ENCODE results near the gene BCAS3.

The BCAS3 gene

GRCh38 chr17:61412143-61412859 lies 734.6 kb downstream of the BCAS3 start:
- H3K27me3 Mint-ChIP-seq = peaks cover 50% of the 10 kb centered on the region
- peaks cover 46% of the 10 kb centered on the region for H3K4me1 Mint-ChIP-seq
- peak overlapping the region; percentile 79 for H3K4me3 Mint-ChIP-seq
- no peak overlapping the region for H3K27ac Mint-ChIP-seq
- H3K36me3 Mint-ChIP-seq = no peaks in the 10 kb centered on the region
- peak; percentile 74 for ATAC-seq
- H3K9me3 Mint-ChIP-seq = no peaks in the 10 kb centered on the region

- H3K4me1 Mint-ChIP-seq = peaks cover 41% of the 10 kb centered on the region
Measured at GRCh38 chr17:61412860-61413660, 735.4 kb downstream of the BCAS3 start.

GRCh38 chr17:61413661-61414126 lies 736.0 kb downstream of the BCAS3 start:
- Mint-ChIP-seq H3K4me1 (peaks cover 35% of the 10 kb centered on the region), H3K27me3 (peaks cover 37% of the 10 kb centered on the region), H3K9me3 (no peaks in the 10 kb centered on the region), H3K36me3 (no peaks in the 10 kb centered on the region), H3K27ac (no peak overlapping the region), H3K4me3 (peak overlapping the region; percentile 61)
- no peak for ATAC-seq

More at GRCh38 chr17:61412860-61413660, 735.4 kb downstream of the BCAS3 start:
- H3K36me3 Mint-ChIP-seq = no peaks in the 10 kb centered on the region
- H3K27me3 Mint-ChIP-seq = peaks cover 43% of the 10 kb centered on the region
- H3K4me3 Mint-ChIP-seq = peak overlapping the region; percentile 61
- peak; percentile 7 for ATAC-seq
- H3K9me3 Mint-ChIP-seq = no peaks in the 10 kb centered on the region
- no peak overlapping the region for H3K27ac Mint-ChIP-seq

- Mint-ChIP-seq H3K4me1 (peaks cover 32% of the 10 kb centered on the region), H3K36me3 (no peaks in the 10 kb centered on the region), H3K27ac (no peak overlapping the region), H3K4me3 (no peak overlapping the region), H3K9me3 (no peaks in the 10 kb centered on the region), H3K27me3 (peaks cover 39% of the 10 kb centered on the region)
- ATAC-seq = no peak
Measured at GRCh38 chr17:61414141-61414935, 736.7 kb downstream of the BCAS3 start.

GRCh38 chr17:61414936-61415251 lies 737.2 kb downstream of the BCAS3 start:
- no peak overlapping the region for H3K27ac Mint-ChIP-seq
- no peaks in the 10 kb centered on the region for H3K9me3 Mint-ChIP-seq
- ATAC-seq = no peak
- H3K4me1 Mint-ChIP-seq = peaks cover 30% of the 10 kb centered on the region
- no peak overlapping the region for H3K4me3 Mint-ChIP-seq
- H3K36me3 Mint-ChIP-seq = no peaks in the 10 kb centered on the region
- peaks cover 40% of the 10 kb centered on the region for H3K27me3 Mint-ChIP-seq

- Mint-ChIP-seq H3K4me3 (no peak overlapping the region), H3K36me3 (no peaks in the 10 kb centered on the region), H3K4me1 (peaks cover 23% of the 10 kb centered on the region), H3K27ac (no peak overlapping the region), H3K9me3 (no peaks in the 10 kb centered on the region), H3K27me3 (peaks cover 40% of the 10 kb centered on the region)
- ATAC-seq = no peak
Measured at GRCh38 chr17:61415374-61416210, 737.9 kb downstream of the BCAS3 start.

GRCh38 chr17:61416211-61416539 lies 738.5 kb downstream of the BCAS3 start:
- no peak overlapping the region for H3K27ac Mint-ChIP-seq
- ATAC-seq = no peak
- no peak overlapping the region for H3K4me3 Mint-ChIP-seq
- no peaks in the 10 kb centered on the region for H3K9me3 Mint-ChIP-seq
- H3K27me3 Mint-ChIP-seq = peaks cover 43% of the 10 kb centered on the region
- H3K36me3 Mint-ChIP-seq = no peaks in the 10 kb centered on the region
- H3K4me1 Mint-ChIP-seq = peaks cover 17% of the 10 kb centered on the region

GRCh38 chr17:61416540-61417363 lies 739.1 kb downstream of the BCAS3 start:
- H3K27me3 Mint-ChIP-seq = peaks cover 47% of the 10 kb centered on the region

GRCh38 chr17:61418449-61418848 lies 740.8 kb downstream of the BCAS3 start:
- peaks cover 8% of the 10 kb centered on the region for H3K4me1 Mint-ChIP-seq
- H3K27ac Mint-ChIP-seq = no peak overlapping the region
- no peaks in the 10 kb centered on the region for H3K36me3 Mint-ChIP-seq
- no peak for ATAC-seq
- no peak overlapping the region for H3K4me3 Mint-ChIP-seq
- peaks cover 50% of the 10 kb centered on the region for H3K27me3 Mint-ChIP-seq
- no peaks in the 10 kb centered on the region for H3K9me3 Mint-ChIP-seq

More at GRCh38 chr17:61416540-61417363, 739.1 kb downstream of the BCAS3 start:
- H3K27ac Mint-ChIP-seq = no peak overlapping the region
- ATAC-seq = peak; percentile 42
- H3K36me3 Mint-ChIP-seq = no peaks in the 10 kb centered on the region
- H3K4me1 Mint-ChIP-seq = peaks cover 13% of the 10 kb centered on the region
- no peak overlapping the region for H3K4me3 Mint-ChIP-seq
- H3K9me3 Mint-ChIP-seq = no peaks in the 10 kb centered on the region

GRCh38 chr17:61419496-61420046 lies 741.9 kb downstream of the BCAS3 start:
- H3K36me3 Mint-ChIP-seq = no peaks in the 10 kb centered on the region
- no peaks in the 10 kb centered on the region for H3K9me3 Mint-ChIP-seq
- no peak overlapping the region for H3K27ac Mint-ChIP-seq
- ATAC-seq = no peak
- H3K27me3 Mint-ChIP-seq = peaks cover 49% of the 10 kb centered on the region
- no peak overlapping the region for H3K4me3 Mint-ChIP-seq
- H3K4me1 Mint-ChIP-seq = peaks cover 8% of the 10 kb centered on the region

- no peaks in the 10 kb centered on the region for H3K36me3 Mint-ChIP-seq
- H3K4me1 Mint-ChIP-seq = peaks cover 8% of the 10 kb centered on the region
- H3K27ac Mint-ChIP-seq = no peak overlapping the region
- H3K27me3 Mint-ChIP-seq = peaks cover 49% of the 10 kb centered on the region
- H3K9me3 Mint-ChIP-seq = no peaks in the 10 kb centered on the region
- no peak overlapping the region for H3K4me3 Mint-ChIP-seq
- ATAC-seq = no peak
Measured at GRCh38 chr17:61420052-61420451, 742.4 kb downstream of the BCAS3 start.

GRCh38 chr17:61420745-61421398 lies 743.2 kb downstream of the BCAS3 start:
- peaks cover 8% of the 10 kb centered on the region for H3K4me1 Mint-ChIP-seq
- H3K4me3 Mint-ChIP-seq = no peak overlapping the region
- H3K9me3 Mint-ChIP-seq = no peaks in the 10 kb centered on the region
- peaks cover 56% of the 10 kb centered on the region for H3K27me3 Mint-ChIP-seq
- H3K27ac Mint-ChIP-seq = no peak overlapping the region
- no peak for ATAC-seq
- H3K36me3 Mint-ChIP-seq = no peaks in the 10 kb centered on the region

- Mint-ChIP-seq H3K27me3 (peaks cover 57% of the 10 kb centered on the region), H3K36me3 (no peaks in the 10 kb centered on the region), H3K27ac (no peak overlapping the region), H3K4me3 (no peak overlapping the region), H3K4me1 (peaks cover 5% of the 10 kb centered on the region), H3K9me3 (no peaks in the 10 kb centered on the region)
- no peak for ATAC-seq
Measured at GRCh38 chr17:61421460-61421859, 743.8 kb downstream of the BCAS3 start.

Data from stimulated activated memory B cell treated with anti-CD40 and anti-IgM and Interleukin-4, amounts not matched to agents 10 μg/mL and 1 μg/mL and 100 μg/mL, for 72 hours (primary cell).